H9 (cell line): ENCODE data around the gene ZDHHC24. TPM values are rescaled to one million over a fixed set of nuclear protein-coding genes. Genes with fewer than 3 reads are reported as not detected.
A peak's percentile ranks its signal among the peaks of the same experiment; 100 is the strongest.

Experiments used
- DNase-seq: peaks from one replicate; pipeline ENCODE4 v3.0.0-alpha.2; 2017
- H2AFZ ChIP-seq: one replicate; pipeline ENCODE4 v1.6.1; 2013; ENCODE audit warnings: mild to moderate bottlenecking, low read length, control low read depth, moderate library complexity
- H2AK5ac ChIP-seq: 2 replicates; pipeline ENCODE4 v1.6.1; 2013; ENCODE audit warnings: low read length, control low read depth, mixed read lengths; ENCODE audit not compliant: insufficient read length
- H2BK120ac ChIP-seq: one replicate; pipeline ENCODE4 v1.6.1; 2013; ENCODE audit warnings: low read depth, mild to moderate bottlenecking, low read length, control low read depth, inconsistent platforms; ENCODE audit not compliant: poor library complexity, severe bottlenecking
- H2BK12ac ChIP-seq: 2 replicates; pipeline ENCODE4 v1.6.1; 2013; ENCODE audit warnings: low read length, control low read depth, mixed read lengths, low read depth; ENCODE audit not compliant: insufficient read length
- H2BK15ac ChIP-seq: 2 replicates; pipeline ENCODE4 v1.6.1; 2013; ENCODE audit warnings: low read depth, low read length, control low read depth
- H2BK20ac ChIP-seq: one replicate; pipeline ENCODE4 v1.6.1; 2013; ENCODE audit warnings: low read depth, mild to moderate bottlenecking, low read length, control low read depth, inconsistent platforms; ENCODE audit not compliant: poor library complexity, severe bottlenecking
- H2BK5ac ChIP-seq: 2 replicates; pipeline ENCODE4 v1.6.1; 2013; ENCODE audit warnings: low read length, control low read depth, mixed read lengths; ENCODE audit not compliant: insufficient read length
- H3K14ac ChIP-seq: 2 replicates; pipeline ENCODE4 v1.6.1; 2013; ENCODE audit warnings: low read length, control low read depth; ENCODE audit not compliant: insufficient read depth
- H3K18ac ChIP-seq: 2 replicates; pipeline ENCODE4 v1.6.1; 2013; ENCODE audit warnings: low read depth, mild to moderate bottlenecking, mixed read lengths, low read length, control low read depth; ENCODE audit not compliant: insufficient read length
- H3K23ac ChIP-seq: 2 replicates; pipeline ENCODE4 v1.6.1; 2013; ENCODE audit warnings: low read length, control low read depth, mixed read lengths, low read depth; ENCODE audit not compliant: insufficient read length
- H3K23me2 ChIP-seq: 2 replicates; pipeline ENCODE4 v1.6.1; 2013; ENCODE audit warnings: low read depth, mild to moderate bottlenecking, mixed read lengths, low read length, control low read depth; ENCODE audit not compliant: insufficient read length, poor library complexity, severe bottlenecking
- H3K27ac ChIP-seq: 2 replicates; pipeline ENCODE4 v1.5.1; 2013; ENCODE audit warnings: low read length, control low read depth, mixed read lengths, low read depth; ENCODE audit not compliant: insufficient read length
- H3K27me3 ChIP-seq: 2 replicates; pipeline ENCODE4 v1.6.1; 2013; ENCODE audit warnings: low read length, control low read depth, inconsistent platforms; ENCODE audit not compliant: insufficient read depth
- H3K4ac ChIP-seq: 2 replicates; pipeline ENCODE4 v1.6.1; 2013; ENCODE audit warnings: low read depth, mild to moderate bottlenecking, control low read depth, inconsistent platforms, low read length, moderate library complexity
- H3K4me1 ChIP-seq: 2 replicates; pipeline ENCODE4 v1.6.1; 2013; ENCODE audit warnings: low read length, control low read depth, inconsistent platforms; ENCODE audit not compliant: insufficient read depth
- H3K4me2 ChIP-seq: 2 replicates; pipeline ENCODE4 v1.6.1; 2013; ENCODE audit warnings: low read length, control low read depth, mixed read lengths; ENCODE audit not compliant: insufficient read length, insufficient read depth
- H3K56ac ChIP-seq: 2 replicates; pipeline ENCODE4 v1.6.1; 2013; ENCODE audit warnings: low read depth, mild to moderate bottlenecking, mixed read lengths, low read length, control low read depth; ENCODE audit not compliant: insufficient read length
- H3K79me1 ChIP-seq: 2 replicates; pipeline ENCODE4 v1.6.1; 2013; ENCODE audit warnings: low read depth, mild to moderate bottlenecking, moderate library complexity, low read length, control low read depth, inconsistent platforms; ENCODE audit not compliant: insufficient read depth, poor library complexity, severe bottlenecking
- H3K79me2 ChIP-seq: 2 replicates; pipeline ENCODE4 v1.6.1; 2013; ENCODE audit warnings: low read length, control low read depth, inconsistent platforms; ENCODE audit not compliant: insufficient read depth
- H3K9ac ChIP-seq: 2 replicates; pipeline ENCODE4 v1.6.1; 2013; ENCODE audit warnings: low read length, control low read depth, mixed read lengths; ENCODE audit not compliant: insufficient read length; ENCODE audit errors: extremely low read depth
- H3K9me3 ChIP-seq: one replicate; pipeline ENCODE4 v1.6.1; 2013; ENCODE audit warnings: low read depth, low read length, inconsistent platforms; ENCODE audit not compliant: control insufficient read depth
- H3T11ph ChIP-seq: one replicate; pipeline ENCODE4 v1.6.1; 2013; ENCODE audit warnings: mild to moderate bottlenecking, low read length, control low read depth, inconsistent platforms
- H4K20me1 ChIP-seq: one replicate; pipeline ENCODE4 v1.6.1; 2013; ENCODE audit not compliant: control insufficient read depth, insufficient read length, insufficient read depth
- H4K5ac ChIP-seq: 2 replicates; pipeline ENCODE4 v1.6.1; 2013; ENCODE audit warnings: low read depth, mild to moderate bottlenecking, mixed read lengths, low read length, control low read depth; ENCODE audit not compliant: insufficient read length
- H4K8ac ChIP-seq: replicated peaks from 2 replicates; pipeline ENCODE4 v1.6.1; 2013; ENCODE audit warnings: low read length, control low read depth, mixed read lengths, low read depth; ENCODE audit not compliant: insufficient read length
- H4K91ac ChIP-seq: 2 replicates; pipeline ENCODE4 v1.6.1; 2013; ENCODE audit warnings: low read depth, mild to moderate bottlenecking, moderate library complexity, mixed read lengths, low read length, control low read depth; ENCODE audit not compliant: insufficient read length
- H3K27ac Mint-ChIP-seq, 3 experiments: 2 replicates in 2 of 3; 3 replicates in 1 of 3; pipeline ENCODE4 v1.8.0; 2020 to 2021; ENCODE audit warnings: mixed read lengths in 3 of 3, mild to moderate bottlenecking in 1 of 3, moderate library complexity in 1 of 3
- H3K27me3 Mint-ChIP-seq: 2 replicates; pipeline ENCODE4 v1.8.0; 2021; ENCODE audit warnings: low read depth, mild to moderate bottlenecking, moderate library complexity, mixed read lengths
- H3K36me3 Mint-ChIP-seq, 3 experiments: 2 replicates in 2 of 3; 3 replicates in 1 of 3; pipeline ENCODE4 v1.8.0; 2020 to 2021; ENCODE audit warnings: low read depth in 3 of 3, mixed read lengths in 3 of 3; ENCODE audit not compliant: insufficient read depth in 1 of 3
- H3K4me1 Mint-ChIP-seq, 2 experiments: 2 replicates each; pipeline ENCODE4 v1.8.0; 2020; ENCODE audit warnings: mixed read lengths in 2 of 2
- H3K4me3 Mint-ChIP-seq, 2 experiments: 2 replicates in 1 of 2; 3 replicates in 1 of 2; pipeline ENCODE4 v1.8.0; 2020 to 2021; ENCODE audit warnings: mild to moderate bottlenecking in 2 of 2, mixed read lengths in 2 of 2, moderate library complexity in 1 of 2
- H3K9me3 Mint-ChIP-seq, 2 experiments: 2 replicates in 1 of 2; 3 replicates in 1 of 2; pipeline ENCODE4 v1.8.0; 2020; ENCODE audit warnings: mild to moderate bottlenecking in 2 of 2, mixed read lengths in 2 of 2, moderate library complexity in 1 of 2
- WGBS: extraction: QIAGEN DNeasy Blood & Tissue Kit; methylation state at CpG from one replicate; pipeline ENCODE4 v1.1.7; 2013; ENCODE audit warnings: missing lambda C conversion rate, low lambda C conversion rate, mixed read lengths; ENCODE audit not compliant: insufficient read length; ENCODE audit errors: extremely low coverage; 5-methylcytosine and 5-hydroxymethylcytosine counted together
- total RNA-seq: library from RNA; stranded (reverse); gene quantifications from 2 replicates; pipeline ENCODE4 v1.2.1, GENCODE V29; 2021
- TF ChIP-seq, protein P1 (sequence below): fragments of 200-600 bp; sonication (generic); conservative IDR thresholded peaks from 3 replicates; pipeline ENCODE4 v1.8.0; 2021; ENCODE audit warnings: antibody characterized with exemption, mild to moderate bottlenecking

Gene ZDHHC24
- total RNA-seq, 1 experiment from 2014 or later = 8.9 TPM

DNA sequence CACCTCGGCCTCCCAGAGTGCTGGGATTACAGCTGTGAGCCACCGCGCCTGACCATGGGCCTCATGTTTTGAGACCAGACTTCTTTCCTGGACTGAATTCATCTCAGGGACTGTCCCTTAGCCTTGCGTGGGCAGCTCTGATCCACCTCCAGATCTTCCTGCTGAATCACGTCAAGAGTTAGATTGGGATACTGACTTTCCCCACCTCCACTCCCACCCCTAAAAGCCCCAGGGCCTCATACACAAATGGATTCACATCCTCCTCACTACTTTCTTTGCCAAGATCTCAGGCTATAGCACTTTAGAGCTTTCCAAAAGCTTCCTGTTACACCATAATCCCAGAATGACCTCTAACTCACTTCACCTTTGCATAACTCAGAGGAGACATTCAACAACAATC lies 35.0 kb upstream of the ZDHHC24 start:
- WGBS = no CpG with 5 or more reads among the region's 5 CpGs

More for the DNA sequence above, 35.0 kb upstream of the ZDHHC24 start:
- H3K9me3 ChIP-seq = no peaks in the 10 kb centered on the region
- H3K27me3 ChIP-seq = no peaks in the 10 kb centered on the region; the same call in 1 of the 2 replicates
- peak overlapping the region in 1 of 3 experiments; percentile 18; a peak in 1 of 7 replicates for H3K27ac Mint-ChIP-seq
- no peaks in the 10 kb centered on the region; the same call in 1 of the 2 replicates for H3K4me1 ChIP-seq
- H3K18ac ChIP-seq = no peak overlapping the region
- no peak overlapping the region for H2BK120ac ChIP-seq
- no peak for DNase-seq
- H3K4ac ChIP-seq = no peak overlapping the region
- no peak overlapping the region for H3K14ac ChIP-seq
- no peak overlapping the region for H4K5ac ChIP-seq
- H2BK20ac ChIP-seq = no peak overlapping the region
- no peak overlapping the region for H3K27ac ChIP-seq
- H3K4me1 Mint-ChIP-seq = peaks cover 22 to 24% of the 10 kb centered on the region in 2 experiments
- H4K91ac ChIP-seq = no peak overlapping the region
- H3K9ac ChIP-seq = no peak overlapping the region
- no peak overlapping the region for H3T11ph ChIP-seq
- no peak overlapping the region for H2AFZ ChIP-seq
- H2BK5ac ChIP-seq = no peak overlapping the region
- peaks cover 8% of the 10 kb centered on the region for H3K27me3 Mint-ChIP-seq
- H4K8ac ChIP-seq = no peak overlapping the region
- H3K79me1 ChIP-seq = no peaks in the 10 kb centered on the region
- H3K23ac ChIP-seq = no peak overlapping the region
- H3K56ac ChIP-seq = no peak overlapping the region
- H3K4me3 Mint-ChIP-seq = no peak overlapping the region
- no peaks in the 10 kb centered on the region for H3K23me2 ChIP-seq
- no peaks in the 10 kb centered on the region for H4K20me1 ChIP-seq
- peaks cover 4 to 24% (median 11%) of the 10 kb centered on the region in 3 experiments; a peak in 6 of 7 replicates for H3K36me3 Mint-ChIP-seq
- peaks cover 22 to 27% of the 10 kb centered on the region in 2 experiments for H3K9me3 Mint-ChIP-seq
- no peak overlapping the region for H3K4me2 ChIP-seq
- H2BK12ac ChIP-seq = no peak overlapping the region
- TF ChIP-seq, protein P1, sequence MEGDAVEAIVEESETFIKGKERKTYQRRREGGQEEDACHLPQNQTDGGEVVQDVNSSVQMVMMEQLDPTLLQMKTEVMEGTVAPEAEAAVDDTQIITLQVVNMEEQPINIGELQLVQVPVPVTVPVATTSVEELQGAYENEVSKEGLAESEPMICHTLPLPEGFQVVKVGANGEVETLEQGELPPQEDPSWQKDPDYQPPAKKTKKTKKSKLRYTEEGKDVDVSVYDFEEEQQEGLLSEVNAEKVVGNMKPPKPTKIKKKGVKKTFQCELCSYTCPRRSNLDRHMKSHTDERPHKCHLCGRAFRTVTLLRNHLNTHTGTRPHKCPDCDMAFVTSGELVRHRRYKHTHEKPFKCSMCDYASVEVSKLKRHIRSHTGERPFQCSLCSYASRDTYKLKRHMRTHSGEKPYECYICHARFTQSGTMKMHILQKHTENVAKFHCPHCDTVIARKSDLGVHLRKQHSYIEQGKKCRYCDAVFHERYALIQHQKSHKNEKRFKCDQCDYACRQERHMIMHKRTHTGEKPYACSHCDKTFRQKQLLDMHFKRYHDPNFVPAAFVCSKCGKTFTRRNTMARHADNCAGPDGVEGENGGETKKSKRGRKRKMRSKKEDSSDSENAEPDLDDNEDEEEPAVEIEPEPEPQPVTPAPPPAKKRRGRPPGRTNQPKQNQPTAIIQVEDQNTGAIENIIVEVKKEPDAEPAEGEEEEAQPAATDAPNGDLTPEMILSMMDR = no peak
- no peak overlapping the region for H2AK5ac ChIP-seq
- H2BK15ac ChIP-seq = no peak overlapping the region
- no peaks in the 10 kb centered on the region for H3K79me2 ChIP-seq
